AG04450 (cell line): ENCODE measurements around the gene SYT3. TPM values are rescaled to one million over a fixed set of nuclear protein-coding genes. Genes with fewer than 3 reads are reported as not detected.

Experiments used
- CTCF ChIA-PET: fragments of 300-600, 350-600 bp; formaldehyde crosslinking; extraction: SDS; loops from one replicate; lab custom pipeline; 2022; ENCODE audit warnings: antibody characterized with exemption, inconsistent platforms; lab: Charles Lee
- POLR2A ChIA-PET: fragments of 350-600 bp; formaldehyde crosslinking; extraction: SDS; loops from one replicate; lab custom pipeline; 2021; ENCODE audit warnings: antibody characterized with exemption, inconsistent platforms; lab: Yijun Ruan, JAX
- DNase-seq: peaks from one replicate; pipeline ENCODE4 v3.0.0-alpha.2; 2011; ENCODE audit warnings: low read depth, low spot score
- H3K27ac ChIP-seq: one replicate; pipeline ENCODE4 v1.5.1; 2012; ENCODE audit warnings: low read depth, low read length, control low read depth
- H3K27me3 ChIP-seq: one replicate; pipeline ENCODE4 v1.6.0; 2012; ENCODE audit warnings: low read length; ENCODE audit not compliant: control insufficient read depth, insufficient read depth
- H3K4me3 ChIP-seq: 2 replicates; pipeline ENCODE4 v1.5.1; 2011; ENCODE audit warnings: mild to moderate bottlenecking, low read depth, low read length, control low read depth
- H3K9me3 ChIP-seq: 2 replicates; pipeline ENCODE4 v1.5.1; 2012; ENCODE audit warnings: low read length; ENCODE audit not compliant: control insufficient read depth, insufficient read depth
- CTCF ChIP-seq: IDR thresholded peaks from 2 replicates; pipeline ENCODE4 v1.5.1; 2011; ENCODE audit warnings: low read depth, low read length, control low read depth, inconsistent platforms
- polyA plus RNA-seq: library from polyadenylated mRNA; depleted of rRNA; stranded (reverse); fragments of >200 nt; gene quantifications from 2 replicates; pipeline ENCODE4 v1.2.3, GENCODE V29; 2011

Gene SYT3
- polyA plus RNA-seq, 1 experiment: 0.05 TPM

GRCh38 chr19:50629801-50630200 lies 9.9 kb downstream of the SYT3 start:
- ChIA-PET CTCF (no interaction called here), POLR2A (no interaction called here)
- DNase-seq: no peak
- Histone ChIP-seq H3K4me3 (no peak overlapping the region), H3K27ac (no peak overlapping the region), H3K27me3 (no peaks in the 10 kb centered on the region), H3K9me3 (peaks cover 13% of the 10 kb centered on the region)
- TF ChIP-seq CTCF: no peak

GRCh38 chr19:50629194-50629593 lies 10.5 kb downstream of the SYT3 start:
- H3K4me3 ChIP-seq: no peak overlapping the region
- no peak overlapping the region for H3K27ac ChIP-seq
- TF ChIP-seq CTCF: no peak
- POLR2A ChIA-PET: no interaction called here
- CTCF ChIA-PET: no interaction called here
- no peaks in the 10 kb centered on the region for H3K27me3 ChIP-seq
- peaks cover 7% of the 10 kb centered on the region for H3K9me3 ChIP-seq
- DNase-seq: no peak

GRCh38 chr19:50628551-50628950 lies 11.1 kb downstream of the SYT3 start:
- no peak overlapping the region for H3K27ac ChIP-seq
- peaks cover 4% of the 10 kb centered on the region; the same call in 1 of the 2 replicates for H3K9me3 ChIP-seq
- no peaks in the 10 kb centered on the region for H3K27me3 ChIP-seq
- ChIA-PET POLR2A (no interaction called here), CTCF (no interaction called here)
- no peak for TF ChIP-seq CTCF
- no peak overlapping the region for H3K4me3 ChIP-seq
- no peak for DNase-seq

GRCh38 chr19:50628146-50628545 lies 11.5 kb downstream of the SYT3 start:
- ChIA-PET CTCF (no interaction called here), POLR2A (no interaction called here)
- Histone ChIP-seq H3K9me3 (peaks cover 4% of the 10 kb centered on the region; the same call in 1 of the 2 replicates), H3K27me3 (no peaks in the 10 kb centered on the region), H3K27ac (no peak overlapping the region), H3K4me3 (no peak overlapping the region)
- TF ChIP-seq CTCF: no peak
- DNase-seq: no peak

GRCh38 chr19:50626795-50627194 lies 12.9 kb downstream of the SYT3 start:
- Histone ChIP-seq H3K27ac (no peak overlapping the region), H3K4me3 (no peak overlapping the region), H3K9me3 (no peaks in the 10 kb centered on the region; the same call in 1 of the 2 replicates), H3K27me3 (no peaks in the 10 kb centered on the region)
- no peak for DNase-seq
- POLR2A ChIA-PET: no interaction called here
- no peak for TF ChIP-seq CTCF
- CTCF ChIA-PET: interaction anchor here (0.9 kb wide), 1 partner anchor 89 kb away, joined by 4 read pairs; no protein-coding TSS in a partner anchor
